GM12891 (cell line): Measurements from ENCODE around the gene DLG3.

Source experiments
- POLR2A ChIP-seq: IDR thresholded peaks from 2 replicates; pipeline ENCODE4 v1.6.1; 2011; ENCODE audit warnings: low read depth, low read length, control low read depth
- POLR2AphosphoS5 ChIP-seq: IDR thresholded peaks from 2 replicates; pipeline ENCODE4 v1.6.1; 2011; ENCODE audit warnings: low read depth, low read length, control low read depth

GRCh38 chrX:70442224-70442623 lies 2.4 kb upstream of the DLG3 start:
- TF ChIP-seq POLR2A (no peak), POLR2AphosphoS5 (no peak)
